Renal pelvis (tissue), 12 donors: ENCODE results near the gene KRTAP15-1. TPM values are rescaled to one million over a fixed set of nuclear protein-coding genes. Genes with fewer than 3 reads are reported as not detected.

ENCODE experiments used
- DNase-seq: peaks from one replicate; pipeline ENCODE4 v3.0.0-alpha.2; 2013
- long read RNA-seq, 16 experiments: transcript quantifications; one replicate each; lab custom pipeline, GENCODE V29; 2026
- polyA plus RNA-seq, 3 donors: library from polyadenylated mRNA; unstranded; fragments of 120-200 nt; gene quantifications; one replicate each; pipeline ENCODE4 v1.2.1, GENCODE V29; 2013; ENCODE audit not compliant: insufficient read length in 3 of 3

Gene KRTAP15-1, protein sequence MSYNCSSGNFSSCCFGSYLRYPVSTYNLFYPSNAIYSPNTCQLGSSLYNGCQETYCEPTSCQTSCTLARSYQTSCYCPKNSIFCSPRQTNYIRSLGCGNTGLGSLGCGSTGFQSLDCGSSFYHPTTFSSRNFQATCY
- not detected for polyA plus RNA-seq
- long read RNA-seq, donor 1 = 0 reads
- long read RNA-seq, donor 2 = 0 reads
- long read RNA-seq, donor 3 = 0 reads
- long read RNA-seq, donor 4 = 0 reads
- long read RNA-seq, donor 5 = 0 reads
- long read RNA-seq, donor 6 = 0 reads
- long read RNA-seq, donor 7 = 0 reads
- long read RNA-seq, donor 8 = 0 reads
- long read RNA-seq, donor 9 = 0 reads
- long read RNA-seq, donor 10 = 0 reads
- long read RNA-seq, donor 11 = 0 reads
- long read RNA-seq, donor 12 = 0 reads
- long read RNA-seq, donor 13 = 0 reads
- long read RNA-seq, donor 14 = 0 reads
- long read RNA-seq, donor 15 = 0 reads
- long read RNA-seq, donor 16 = 0 reads

DNA sequence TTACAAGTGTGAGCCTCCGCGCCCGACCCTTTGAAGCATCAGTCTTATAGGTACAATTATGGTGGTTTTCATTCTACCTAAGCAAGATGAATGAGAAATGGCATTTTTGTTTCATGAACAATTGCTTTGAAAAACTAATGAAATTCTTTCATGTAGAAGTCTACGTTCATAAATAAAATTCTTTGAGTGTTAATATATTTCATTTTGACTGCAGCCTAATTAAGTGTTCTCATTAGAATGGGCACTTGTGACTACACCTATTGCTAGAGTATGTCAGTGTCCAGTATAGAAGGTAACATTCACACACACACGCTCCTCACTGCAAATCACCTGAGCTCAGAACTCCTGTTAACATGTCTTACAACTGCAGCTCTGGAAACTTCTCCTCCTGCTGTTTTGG is at the start of gene KRTAP15-1:
TSS of gene KRTAP15-1 (plus strand) at position 301 of the 400 bp plus-strand sequence. CDS start at position 354, 53 bp downstream.
- no peak for DNase-seq

DNA sequence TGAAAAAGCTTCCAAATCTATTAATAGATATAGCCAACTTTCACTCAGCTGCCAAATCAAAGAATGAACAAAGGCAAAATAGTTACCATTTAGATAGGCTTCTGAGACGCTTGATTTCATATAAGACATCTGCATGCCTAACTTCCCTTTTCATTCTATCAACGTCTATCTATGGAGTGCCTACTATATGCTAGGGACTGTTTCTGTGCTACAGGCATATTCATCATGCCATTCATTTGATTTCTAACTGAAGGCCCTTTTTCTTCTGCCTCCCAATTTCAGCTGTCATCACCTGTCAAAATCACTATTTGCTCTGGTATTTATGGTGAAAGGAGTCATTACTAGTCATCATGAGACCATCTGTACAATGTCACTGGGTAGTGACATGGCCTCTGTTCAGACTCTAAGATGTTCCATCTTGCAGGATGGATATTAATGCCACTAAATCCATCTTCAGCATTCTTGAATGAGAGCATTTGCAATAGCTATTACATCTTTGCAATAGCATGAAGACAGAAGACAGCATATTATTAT is 48.5 kb upstream of the KRTAP15-1 start:
- DNase-seq = no peak

- DNase-seq = no peak
These were observed 44.3 kb upstream of the KRTAP15-1 start, which contains the start of gene KRTAP13-1 for GRCh38 chr21:30395731-30396130. Gene KRTAP13-1 (plus strand): TSS chr21:30396031. CDS start chr21:30396087, 56 bp downstream.

- peak; percentile 27 for DNase-seq
These were observed 31.1 kb upstream of the KRTAP15-1 start for GRCh38 chr21:30408782-30409494.

DNA sequence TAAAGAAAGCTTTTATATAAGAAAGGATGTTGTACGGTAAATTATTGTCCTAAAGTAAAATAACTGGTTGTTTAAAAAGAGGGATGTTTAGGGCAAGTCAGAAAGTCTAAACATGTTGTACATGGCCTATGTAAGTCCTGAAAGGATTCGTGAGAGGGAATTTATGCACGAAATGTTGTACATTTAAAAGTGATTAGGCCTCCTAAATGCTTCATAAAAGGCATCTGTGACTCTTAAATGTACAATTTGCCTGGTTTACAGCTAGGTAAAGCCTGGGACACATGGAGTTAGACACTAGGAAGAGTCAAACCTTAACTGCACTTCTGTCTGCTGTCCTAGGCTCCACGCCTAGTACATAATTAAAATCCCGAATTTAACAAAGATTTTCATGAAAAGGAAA is 24.1 kb upstream of the KRTAP15-1 start:
- DNase-seq = no peak

DNA sequence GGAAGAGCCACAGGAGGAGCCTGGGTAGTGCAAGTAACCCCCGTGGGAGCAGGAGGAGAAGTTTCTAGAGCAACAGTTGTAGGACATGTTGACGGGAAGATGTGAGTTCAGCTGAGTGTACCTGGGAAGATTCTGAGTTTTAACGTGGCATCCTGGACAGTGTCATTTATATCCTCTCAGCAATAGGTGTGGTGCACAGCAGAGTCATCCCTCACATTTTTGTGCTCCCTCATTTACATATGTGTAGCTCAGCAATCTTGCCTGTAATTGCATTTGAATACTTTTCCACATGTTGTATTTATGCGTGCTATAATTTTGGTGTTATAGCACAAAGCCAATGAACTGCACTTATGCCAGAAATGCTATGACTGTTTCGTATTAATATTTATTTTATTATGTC is 14.2 kb upstream of the KRTAP15-1 start, which contains the start of gene KRTAP13-3:
TSS of gene KRTAP13-3 (minus strand) at position 101 of the 400 bp plus-strand sequence. CDS start at position 87, 14 bp downstream.
- DNase-seq = no peak

DNA sequence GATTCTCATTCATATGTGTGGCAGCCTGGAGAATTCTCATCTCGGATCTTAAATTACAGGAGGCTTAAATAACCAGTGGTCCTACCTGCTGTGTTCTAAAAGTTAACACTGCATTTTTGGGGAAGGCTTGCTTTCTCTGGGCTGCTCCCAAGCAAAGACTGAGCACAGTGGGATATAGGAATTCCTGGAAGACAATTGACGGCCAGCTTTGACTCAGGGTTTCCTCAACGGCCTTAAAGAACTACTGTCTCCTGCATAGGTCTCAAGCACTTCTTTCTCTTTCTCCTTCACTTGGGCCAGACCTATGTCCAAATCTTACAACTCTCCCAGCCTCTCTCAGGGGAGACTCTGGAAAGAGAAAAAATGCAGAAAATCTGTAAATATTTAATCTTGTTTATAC is 13.3 kb upstream of the KRTAP15-1 start:
- DNase-seq = no peak

GRCh38 chr21:30430170-30430655 is 9.9 kb upstream of the KRTAP15-1 start, which contains the start of gene KRTAP13-4:
Gene KRTAP13-4 (plus strand): TSS chr21:30430220. CDS start chr21:30430276, 56 bp downstream.
- no peak for DNase-seq

GRCh38 chr21:30434033-30434631 is 5.9 kb upstream of the KRTAP15-1 start:
- DNase-seq = no peak

DNA sequence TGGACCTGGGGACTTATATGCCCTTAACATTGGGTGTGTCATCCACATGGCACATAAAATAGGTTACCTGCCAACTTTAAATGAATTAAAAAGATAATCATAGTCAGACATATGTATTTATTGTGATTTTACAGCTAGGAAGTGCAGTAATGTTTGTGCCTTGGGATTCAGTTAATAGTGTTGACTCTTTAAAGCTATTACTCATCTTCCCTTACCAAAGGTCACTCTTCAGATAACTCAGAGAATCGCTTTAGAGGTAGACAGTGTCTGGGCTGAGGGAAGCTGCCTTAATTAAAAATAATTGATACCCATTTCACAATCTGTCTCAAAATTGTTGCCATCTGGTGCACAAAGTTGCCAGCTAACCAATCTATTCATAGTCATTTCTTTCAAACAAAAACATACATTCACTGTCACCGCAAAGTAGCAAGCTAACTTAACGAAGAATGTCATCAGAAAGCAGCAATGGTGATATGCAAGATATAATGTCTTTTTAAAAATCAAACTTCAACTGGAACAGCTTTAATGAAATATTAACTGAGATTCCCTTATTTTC is 3.0 kb upstream of the KRTAP15-1 start:
- no peak for DNase-seq

DNA sequence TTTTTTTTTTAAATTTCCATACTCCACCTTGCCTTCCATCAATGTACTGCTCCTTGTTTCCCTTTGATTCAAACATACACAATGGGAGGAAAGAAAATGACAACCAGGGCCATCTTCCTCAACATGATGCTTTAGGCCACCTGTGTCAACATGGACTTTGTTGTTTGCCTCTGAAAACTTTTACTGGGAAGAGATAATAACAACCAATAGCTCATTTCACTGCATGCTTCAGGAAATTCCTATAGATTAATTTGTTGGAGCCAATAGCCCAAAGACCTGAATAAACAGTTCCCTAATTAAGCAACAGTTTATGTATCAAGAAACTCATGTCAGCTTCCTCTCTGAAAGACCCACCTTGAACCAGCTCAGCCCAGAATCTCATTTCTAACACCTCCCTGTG is 3.2 kb downstream of the KRTAP15-1 start:
- no peak for DNase-seq

DNA sequence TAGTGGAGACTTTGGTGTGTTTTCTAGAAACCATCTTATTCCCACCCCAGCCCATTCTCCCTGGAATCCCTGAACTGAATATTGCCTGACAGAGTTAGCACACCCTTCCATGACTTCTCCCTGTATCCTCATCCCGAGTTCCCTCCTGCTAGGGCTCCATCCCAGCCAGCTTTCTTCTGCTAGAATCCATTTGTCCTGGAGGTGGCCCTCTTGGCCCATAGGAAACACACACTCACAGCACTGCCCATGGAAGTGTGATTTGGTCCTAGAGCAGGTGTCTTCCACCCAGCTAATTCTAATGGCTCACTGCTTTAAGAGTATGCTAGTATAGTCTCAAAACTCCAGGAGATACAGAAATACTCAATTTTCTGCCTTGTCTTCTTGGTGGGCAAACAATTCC is 4.1 kb downstream of the KRTAP15-1 start:
- no peak for DNase-seq

DNA sequence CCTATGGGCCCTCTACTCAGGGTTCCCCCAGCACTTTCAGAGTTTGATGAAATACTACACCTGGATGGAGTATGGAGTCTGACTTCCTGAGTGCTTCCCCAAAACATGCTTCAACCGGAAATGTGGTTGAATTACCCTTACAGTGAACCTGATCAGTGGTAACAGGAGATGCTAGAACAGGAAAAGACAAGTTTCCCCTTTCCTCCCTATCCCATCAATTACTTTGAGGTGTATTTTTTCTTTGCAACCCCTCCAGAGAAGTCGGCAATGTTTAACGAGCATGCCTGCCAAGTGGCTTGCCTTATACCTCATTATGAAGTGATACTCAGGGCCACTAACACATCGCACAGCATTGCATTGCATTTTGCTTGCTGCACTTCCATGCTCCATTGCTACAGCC is 7.0 kb downstream of the KRTAP15-1 start:
- DNase-seq = peak; percentile 22

GRCh38 chr21:30448514-30448913 is 8.4 kb downstream of the KRTAP15-1 start:
- DNase-seq = no peak

DNA sequence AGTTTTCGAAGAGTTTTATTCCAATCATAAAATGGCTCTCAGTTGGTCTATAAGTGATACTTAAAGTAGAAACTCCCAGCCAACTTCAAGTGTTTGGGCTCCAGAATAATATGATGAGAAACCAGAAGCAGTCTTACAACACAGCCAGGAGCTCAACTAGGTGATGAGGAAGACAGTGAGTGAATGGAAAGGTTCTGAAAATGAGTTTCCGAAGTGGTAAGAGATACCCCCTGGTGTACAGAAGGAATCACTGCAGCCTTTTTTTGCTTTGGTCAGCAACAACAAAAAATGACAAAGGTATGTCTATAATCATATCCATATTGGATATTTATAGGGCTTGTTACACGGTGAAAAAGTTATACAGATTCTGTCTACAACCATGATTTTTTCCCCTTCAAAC is 23.6 kb downstream of the KRTAP15-1 start:
- no peak for DNase-seq

- DNase-seq = peak; percentile 61
These were observed 29.0 kb downstream of the KRTAP15-1 start for GRCh38 chr21:30468900-30469714.

- DNase-seq = no peak
These were observed 37.9 kb downstream of the KRTAP15-1 start for GRCh38 chr21:30478004-30478403.

GRCh38 chr21:30479259-30479658 is 39.2 kb downstream of the KRTAP15-1 start:
- DNase-seq = no peak

GRCh38 chr21:30480145-30480544 is 40.1 kb downstream of the KRTAP15-1 start, which contains the start of gene KRTAP19-1:
Gene KRTAP19-1 (minus strand): TSS chr21:30480367. CDS start chr21:30480317, 50 bp downstream.
- DNase-seq = no peak

DNA sequence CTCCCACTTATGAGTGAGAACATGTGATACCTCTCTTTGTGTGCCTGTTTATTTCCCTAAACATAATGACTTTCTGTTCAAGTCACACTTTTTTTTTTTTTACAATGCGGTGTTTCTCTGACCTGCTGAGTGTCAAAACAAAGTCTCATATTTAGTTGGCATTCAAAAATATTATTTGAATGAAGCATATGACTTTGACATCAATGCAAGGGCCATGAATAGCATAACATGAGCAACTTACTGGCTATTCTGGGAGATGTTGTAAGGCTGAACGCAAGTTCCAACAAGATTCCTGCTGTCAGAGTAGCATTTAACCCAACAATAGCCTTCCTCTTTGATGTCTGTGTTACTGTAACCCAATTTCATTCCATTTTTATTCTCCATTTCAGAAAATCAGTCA is 42.1 kb downstream of the KRTAP15-1 start:
- no peak for DNase-seq
